Raji (cell line): ENCODE results near the gene DIRAS3.

Experiments
- POLR2A ChIP-seq: IDR thresholded peaks from 2 replicates; pipeline ENCODE4 v1.6.1; 2011; ENCODE audit warnings: low read depth, low read length, control low read depth; ENCODE audit not compliant: insufficient read depth

The DIRAS3 gene, protein sequence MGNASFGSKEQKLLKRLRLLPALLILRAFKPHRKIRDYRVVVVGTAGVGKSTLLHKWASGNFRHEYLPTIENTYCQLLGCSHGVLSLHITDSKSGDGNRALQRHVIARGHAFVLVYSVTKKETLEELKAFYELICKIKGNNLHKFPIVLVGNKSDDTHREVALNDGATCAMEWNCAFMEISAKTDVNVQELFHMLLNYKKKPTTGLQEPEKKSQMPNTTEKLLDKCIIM

DNA sequence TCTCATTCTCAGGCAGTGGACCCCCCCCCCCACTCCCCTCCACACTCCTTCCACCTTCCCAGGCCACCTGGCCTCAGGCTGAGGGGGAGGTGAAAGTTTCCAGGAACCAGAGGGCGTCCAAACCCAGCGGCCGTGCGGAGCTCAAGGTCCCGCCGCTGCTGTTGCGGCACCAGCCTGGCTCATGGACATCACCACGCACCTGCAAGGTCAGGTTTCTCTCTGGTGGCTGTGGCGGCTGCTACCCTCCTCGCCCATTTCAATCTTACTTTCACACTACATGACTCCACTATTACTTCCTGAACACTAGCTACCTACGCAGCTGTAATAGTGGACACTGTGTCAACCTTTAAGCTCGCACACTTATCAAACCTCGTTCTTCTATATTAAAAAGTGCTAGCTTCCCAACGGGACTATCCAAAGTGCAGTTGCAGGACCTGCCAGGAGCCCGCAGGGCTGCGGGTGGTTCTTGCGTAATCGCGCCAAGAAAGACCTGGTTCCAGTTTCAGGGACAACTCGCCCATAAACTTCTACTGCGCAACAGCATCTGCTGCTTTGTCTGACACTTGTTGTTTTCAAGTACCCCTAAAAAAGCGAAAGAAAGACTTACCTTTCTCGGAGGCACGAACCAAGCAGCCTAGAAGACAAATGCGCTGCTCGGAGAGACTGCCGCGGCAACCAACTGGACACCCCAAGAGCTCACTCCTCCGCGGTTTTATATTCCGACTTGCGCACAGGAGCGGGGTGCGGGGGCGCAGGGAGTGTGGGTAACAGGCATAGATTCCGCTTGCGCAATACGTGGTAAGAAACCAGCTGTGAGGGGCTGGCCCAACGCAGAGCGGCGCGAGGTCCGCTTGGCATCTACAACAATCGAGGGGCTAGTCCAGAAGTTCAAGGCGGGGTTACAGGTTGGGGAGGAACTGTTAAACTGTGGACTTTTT, at the start of gene DIRAS3:
DIRAS3 (minus strand) TSS at position 687 of the 938 bp plus-strand sequence. CDS start 3,330 bp downstream, outside the sequence.
- TF ChIP-seq POLR2A = no peak

DNA sequence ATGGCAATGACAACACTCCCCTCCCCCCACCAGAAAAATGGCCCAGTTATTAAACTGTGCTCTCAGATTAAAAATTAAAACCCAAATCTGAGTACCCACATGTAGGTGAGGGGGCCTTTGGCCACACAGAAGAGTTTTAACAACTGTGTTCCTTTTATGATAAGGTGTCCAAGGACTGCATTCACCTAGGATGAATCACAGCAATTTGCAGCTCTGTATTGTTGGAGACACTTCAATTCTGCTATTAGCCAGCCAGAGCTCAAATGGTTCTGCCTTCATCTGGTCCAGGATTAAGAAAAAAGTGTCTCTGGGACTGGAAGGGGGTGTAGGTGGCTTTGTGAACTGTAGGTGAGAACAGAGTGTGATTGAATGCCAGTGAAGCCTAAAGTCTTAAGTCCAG, 43.3 kb upstream of the DIRAS3 start:
- no peak for TF ChIP-seq POLR2A

DNA sequence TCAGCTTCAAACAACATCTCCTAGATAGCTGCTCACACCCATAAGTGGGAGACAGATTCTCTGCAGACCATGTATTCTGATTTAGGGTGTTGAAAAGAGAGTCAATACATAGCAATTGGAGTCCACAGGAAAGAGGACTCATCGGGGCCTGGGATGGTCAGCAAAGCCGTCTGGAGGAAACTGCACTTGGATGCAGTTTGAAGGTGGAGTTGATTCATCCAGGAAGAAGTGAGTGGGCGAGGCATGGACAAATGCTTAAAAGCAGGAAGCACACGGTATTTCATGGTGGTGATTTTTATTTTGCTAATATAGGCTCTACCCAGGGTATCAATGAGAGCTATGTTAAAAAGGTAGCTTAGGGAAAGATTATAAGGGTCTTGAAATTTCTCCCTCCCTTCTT, 36.8 kb upstream of the DIRAS3 start:
- no peak for TF ChIP-seq POLR2A

DNA sequence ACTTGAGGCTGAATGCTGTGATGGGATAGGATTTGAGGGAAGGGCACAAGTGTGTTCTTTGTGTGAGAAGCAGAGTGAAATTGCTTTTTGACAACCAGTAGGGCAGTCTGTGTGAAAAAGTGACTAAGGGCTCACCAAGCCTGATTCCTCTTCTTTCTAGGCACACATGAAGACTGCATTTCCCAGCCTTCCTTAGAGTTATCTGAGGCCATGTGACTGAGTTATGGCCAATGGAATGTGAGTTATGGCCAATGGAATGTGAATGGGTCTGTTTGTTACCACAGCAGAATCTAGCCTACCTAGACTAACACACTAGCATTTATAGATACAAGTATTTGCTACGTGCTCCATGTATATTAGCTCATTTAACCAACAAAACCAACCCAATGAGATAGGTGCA, 35.3 kb upstream of the DIRAS3 start:
- TF ChIP-seq POLR2A = no peak

DNA sequence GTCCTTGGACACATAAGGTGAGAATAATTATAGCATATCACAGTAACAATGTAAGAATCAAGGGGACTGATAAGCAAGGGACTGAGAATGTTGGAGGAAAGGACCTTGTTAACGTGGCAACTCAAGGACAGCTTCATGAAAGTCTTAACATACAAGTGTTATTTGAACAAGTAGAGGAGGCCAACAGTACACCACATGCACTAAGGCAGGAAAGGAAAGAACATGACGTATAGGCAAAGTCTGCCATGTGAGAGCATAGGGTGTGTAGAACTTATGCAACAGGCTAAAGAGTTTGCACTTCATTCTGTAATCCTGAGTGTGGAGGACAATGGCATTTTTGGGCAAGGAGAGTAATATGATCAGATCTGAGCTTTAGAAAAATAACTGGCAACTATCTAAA, 33.3 kb upstream of the DIRAS3 start:
- TF ChIP-seq POLR2A = no peak

DNA sequence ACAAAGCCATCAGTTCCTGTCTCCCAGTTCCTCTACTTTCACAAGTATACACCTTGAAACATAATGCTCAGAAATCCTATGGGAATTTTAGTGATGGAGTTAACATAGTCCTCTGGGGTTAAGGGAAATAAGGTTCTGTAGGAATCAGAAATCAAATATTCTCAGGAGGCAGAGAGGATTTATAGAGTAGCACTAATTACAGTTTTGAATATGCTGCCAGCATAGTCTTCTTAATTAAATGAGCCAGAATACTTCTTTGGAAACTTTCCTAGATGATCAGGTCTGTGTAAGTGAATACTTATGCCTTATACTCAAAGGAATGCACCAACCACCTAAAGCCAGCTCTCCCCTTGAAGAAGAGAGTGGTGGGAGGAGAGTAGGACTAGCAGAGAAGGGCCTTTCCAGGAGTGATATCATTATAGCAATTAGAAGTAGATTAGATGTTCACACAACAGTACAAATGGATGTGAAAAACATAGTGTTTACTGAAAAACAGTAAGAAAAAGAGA, 31.4 kb upstream of the DIRAS3 start:
- no peak for TF ChIP-seq POLR2A

DNA sequence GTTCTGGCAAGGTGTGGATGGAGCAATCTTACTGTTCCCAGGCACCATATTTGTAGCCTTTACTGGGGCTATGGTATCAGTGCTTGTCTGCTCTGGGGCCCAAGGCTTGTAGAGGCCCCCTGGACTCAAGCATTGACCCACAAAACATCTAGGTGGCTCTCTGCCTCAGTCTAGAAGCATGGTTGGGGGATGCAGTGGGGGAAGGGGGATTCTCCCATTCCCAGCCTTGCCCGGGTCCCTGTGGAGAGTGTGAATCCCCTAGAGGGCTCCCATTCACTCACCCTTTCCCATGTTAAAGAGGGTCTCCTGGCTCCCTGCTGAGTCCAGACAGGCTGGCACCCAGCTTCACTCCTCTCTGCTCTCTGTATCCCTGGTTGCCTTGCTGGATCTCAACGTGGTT, 28.2 kb upstream of the DIRAS3 start:
- no peak for TF ChIP-seq POLR2A

DNA sequence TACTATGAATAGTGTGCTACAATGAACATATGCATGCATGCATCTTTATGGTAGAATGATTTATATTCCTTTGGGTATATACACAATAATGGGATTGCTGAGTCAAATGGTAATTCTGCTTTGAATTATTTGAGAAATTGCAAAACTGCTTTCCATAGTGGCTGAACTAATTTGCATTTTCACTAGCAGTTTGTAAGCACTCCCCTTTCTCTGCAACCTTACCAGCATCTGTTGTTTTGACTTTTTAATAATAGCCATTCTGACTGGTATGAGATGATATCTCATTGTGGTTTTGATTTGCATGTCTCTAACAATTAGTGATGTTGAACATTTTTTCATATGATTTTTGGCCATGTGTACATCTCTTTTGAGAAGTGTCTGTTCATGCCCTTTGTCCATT, 24.0 kb upstream of the DIRAS3 start:
- TF ChIP-seq POLR2A = no peak

DNA sequence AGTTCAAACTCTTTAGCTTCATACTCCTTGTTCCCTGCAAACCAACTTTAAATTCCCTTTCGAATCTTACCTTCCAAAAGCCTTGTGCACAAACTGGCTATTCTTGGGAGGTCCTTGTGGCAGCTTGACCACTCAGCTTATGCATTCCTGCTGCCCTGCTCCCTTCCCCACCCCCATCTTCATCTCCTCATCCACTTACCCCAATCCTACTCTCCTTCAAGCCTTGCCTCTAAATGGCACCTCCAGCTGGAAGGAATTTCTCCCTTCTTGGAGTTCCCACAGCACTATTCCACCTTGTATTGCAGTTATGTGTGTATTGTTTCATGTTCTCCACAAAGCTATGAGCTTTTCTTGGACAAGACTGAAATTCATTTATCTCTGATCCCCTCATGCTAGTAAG, 15.3 kb upstream of the DIRAS3 start:
- no peak for TF ChIP-seq POLR2A

DNA sequence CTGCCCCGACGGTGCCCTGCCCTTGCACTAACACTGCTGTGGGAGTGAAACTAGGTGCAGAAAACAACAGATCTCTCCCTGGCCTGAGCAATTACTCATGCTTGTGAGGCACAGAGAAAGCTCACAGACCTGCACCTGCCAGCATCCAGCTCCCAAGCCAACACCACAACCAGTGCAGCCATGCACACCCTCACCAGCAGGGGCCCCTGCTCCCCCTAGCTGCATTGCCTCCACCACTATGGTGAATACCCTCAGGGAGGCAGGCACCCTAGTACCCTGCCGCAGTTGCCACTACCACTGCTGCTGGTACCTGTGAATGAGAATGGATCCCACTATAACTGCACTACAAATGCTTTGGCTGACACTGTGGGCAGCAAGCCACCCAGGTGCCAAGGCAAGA, 7.1 kb upstream of the DIRAS3 start:
- no peak for TF ChIP-seq POLR2A

DNA sequence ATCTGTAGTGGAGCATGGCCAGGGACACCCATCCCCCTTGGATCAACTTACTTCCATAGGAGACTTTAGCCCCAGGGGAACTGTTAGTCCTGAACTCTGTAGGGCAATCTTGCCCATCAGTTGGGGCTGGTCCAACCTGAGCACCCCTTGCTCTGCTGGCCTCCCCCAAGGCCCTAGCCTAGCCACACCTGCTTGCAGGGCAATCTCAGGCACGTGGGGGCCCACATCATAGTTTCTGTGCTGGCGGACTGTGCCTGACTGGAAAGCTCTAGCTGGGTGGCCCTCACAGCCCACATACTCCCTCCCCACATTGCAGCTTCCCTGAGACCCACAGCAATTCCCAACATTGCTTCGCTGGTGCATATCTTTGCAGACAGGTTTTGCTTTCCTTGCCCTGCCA, 6.6 kb upstream of the DIRAS3 start:
- TF ChIP-seq POLR2A = no peak

DNA sequence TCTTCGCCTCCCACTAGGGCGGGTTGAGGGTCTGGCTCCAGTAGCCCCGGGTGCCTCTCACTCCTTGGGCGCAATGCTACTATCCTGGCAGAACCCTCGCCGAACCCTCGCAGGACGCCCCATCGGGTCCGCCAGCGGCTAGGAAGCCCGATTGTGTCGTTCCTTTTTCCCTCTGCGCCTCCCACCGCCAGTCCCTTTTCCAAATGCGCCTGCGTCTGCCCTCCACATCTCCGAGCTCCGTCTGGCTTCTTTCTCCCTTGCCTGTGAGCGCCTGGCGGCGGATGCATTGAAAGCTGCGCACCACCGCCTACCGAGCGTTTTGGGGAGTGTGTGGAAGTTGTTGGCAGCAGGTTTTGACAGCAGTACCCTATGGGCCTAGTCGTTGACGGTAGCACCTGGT, 1.0 kb upstream of the DIRAS3 start:
- no peak for TF ChIP-seq POLR2A

DNA sequence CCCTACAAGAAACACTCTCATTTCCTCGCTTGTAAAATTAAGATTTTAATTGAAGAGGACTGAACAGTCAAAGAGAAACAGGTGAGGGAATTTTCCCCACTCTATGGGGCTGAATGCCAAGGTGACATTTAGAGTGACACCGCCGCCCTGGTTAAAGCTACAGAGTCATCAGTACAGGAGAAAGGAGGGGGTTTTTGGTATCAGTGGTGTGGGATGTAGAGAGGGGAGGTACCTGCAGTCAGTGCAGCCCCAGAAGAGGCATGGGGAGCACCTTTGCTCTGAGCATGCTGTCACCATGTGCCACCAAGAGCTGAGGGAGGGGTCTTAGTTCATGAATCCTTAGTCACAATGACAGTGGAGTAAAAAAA, 2.8 kb downstream of the DIRAS3 start:
- no peak for TF ChIP-seq POLR2A

DNA sequence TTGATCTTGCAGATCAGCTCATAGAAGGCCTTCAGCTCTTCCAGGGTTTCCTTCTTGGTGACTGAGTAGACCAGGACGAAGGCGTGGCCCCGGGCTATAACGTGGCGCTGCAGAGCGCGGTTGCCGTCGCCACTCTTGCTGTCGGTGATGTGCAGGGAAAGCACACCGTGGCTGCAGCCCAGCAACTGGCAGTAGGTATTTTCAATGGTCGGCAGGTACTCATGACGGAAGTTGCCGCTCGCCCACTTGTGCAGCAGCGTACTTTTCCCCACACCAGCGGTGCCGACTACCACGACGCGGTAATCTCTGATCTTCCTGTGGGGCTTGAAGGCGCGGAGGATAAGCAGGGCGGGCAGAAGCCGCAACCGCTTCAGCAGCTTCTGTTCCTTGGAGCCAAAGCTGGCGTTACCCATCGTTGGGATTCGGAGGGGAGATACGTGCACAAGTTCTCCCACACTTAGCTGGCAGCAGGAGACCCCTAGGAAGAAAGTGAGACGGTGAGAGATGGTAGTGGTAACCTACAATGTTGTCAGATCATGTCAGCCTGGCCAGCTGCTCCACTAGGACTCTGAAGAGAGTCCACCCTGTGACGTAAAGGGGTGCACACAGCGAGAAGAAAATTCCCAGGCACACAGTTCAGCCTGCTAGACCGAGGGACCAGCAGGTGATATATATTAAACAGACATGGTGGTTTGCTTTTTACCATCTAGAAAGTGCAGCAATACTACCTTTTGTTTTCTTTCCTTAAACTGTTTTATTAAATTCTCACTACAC, 3.4 kb downstream of the DIRAS3 start:
- TF ChIP-seq POLR2A = no peak

DNA sequence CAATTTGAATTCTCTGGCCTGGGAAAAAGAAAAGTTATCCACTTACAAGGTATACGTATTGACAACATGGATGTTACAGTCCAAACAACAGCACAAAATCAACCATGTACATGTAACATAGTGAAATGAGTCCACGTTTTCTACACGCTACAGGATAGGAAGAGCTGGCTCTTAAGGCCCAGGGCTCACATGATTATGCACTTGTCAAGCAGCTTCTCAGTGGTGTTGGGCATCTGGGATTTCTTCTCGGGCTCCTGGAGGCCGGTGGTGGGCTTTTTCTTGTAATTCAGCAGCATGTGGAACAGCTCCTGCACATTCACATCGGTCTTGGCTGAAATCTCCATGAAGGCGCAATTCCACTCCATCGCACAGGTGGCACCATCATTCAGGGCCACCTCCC, 4.0 kb downstream of the DIRAS3 start:
- no peak for TF ChIP-seq POLR2A
